Brain microvascular endothelial cell (primary cell): ENCODE data around the gene PPP2R3C.
"Not testable (repeated sequence)": the region's sequence is repeated elsewhere in the genome, so short reads cannot be mapped to it uniquely, and the experiment has no call there.

Source experiments
- DNase-seq: peaks from one replicate; pipeline ENCODE4 v3.0.0-alpha.2; 2020
- H3K27ac ChIP-seq: fragments of 250-450 bp; sonication (Bioruptor Pico); 2 replicates; pipeline ENCODE4 v1.5.1; 2020; ENCODE audit warnings: mild to moderate bottlenecking, moderate library complexity
- H3K27me3 ChIP-seq: fragments of 250-450 bp; sonication (Bioruptor Pico); replicated peaks from 2 replicates; pipeline ENCODE4 v1.5.1; 2020; ENCODE audit warnings: mild to moderate bottlenecking
- H3K36me3 ChIP-seq: fragments of 250-450 bp; sonication (Bioruptor Pico); replicated peaks from 2 replicates; pipeline ENCODE4 v1.5.1; 2020; ENCODE audit warnings: mild to moderate bottlenecking
- H3K4me3 ChIP-seq: 2 replicates; pipeline ENCODE4 v1.5.1; 2011; ENCODE audit warnings: low read depth, mild to moderate bottlenecking, control low read depth, low read length, moderate library complexity
- CTCF ChIP-seq: IDR thresholded peaks from 2 replicates; pipeline ENCODE4 v1.5.1; 2011; ENCODE audit warnings: low read depth, mild to moderate bottlenecking, moderate library complexity, low read length, control low read depth, inconsistent platforms; ENCODE audit errors: missing control alignments
- in situ Hi-C: cut with HindIII; loops from 2 replicates; pipeline ENCODE4 v1.10.0; 2017; ENCODE audit warnings: low sequenced_read_pairs, low pct_ligation_motif_present

PPP2R3C gene

GRCh38 chr14:35043046-35043445 lies 78.7 kb downstream of the PPP2R3C start:
- Histone ChIP-seq H3K27ac (no peak overlapping the region), H3K4me3 (no peak overlapping the region)

GRCh38 chr14:35042632-35043031 lies 79.2 kb downstream of the PPP2R3C start:
- H3K4me3 ChIP-seq: no peak overlapping the region
- no peaks in the 10 kb centered on the region for H3K27me3 ChIP-seq
- no peaks in the 10 kb centered on the region for H3K36me3 ChIP-seq
- no peak for TF ChIP-seq CTCF
- H3K27ac ChIP-seq: no peak overlapping the region
- in situ Hi-C loops: no loop called here
- DNase-seq: no peak

More at GRCh38 chr14:35043046-35043445, 78.7 kb downstream of the PPP2R3C start:
- H3K27me3 ChIP-seq: no peaks in the 10 kb centered on the region
- no peak for DNase-seq
- TF ChIP-seq CTCF: no peak
- no peaks in the 10 kb centered on the region for H3K36me3 ChIP-seq
- in situ Hi-C loops: no loop called here

- H3K27ac ChIP-seq, DNase-seq, H3K36me3 ChIP-seq, in situ Hi-C loops, H3K4me3 ChIP-seq, H3K27me3 ChIP-seq: not testable (repeated sequence)
Observed at GRCh38 chr14:35038312-35038711, 83.5 kb downstream of the PPP2R3C start.
